GM19351 (cell line): ENCODE data around the gene TRPM1.

Experiments used
- ATAC-seq: cut with Tn5 transposase; IDR thresholded peaks from one replicate; pipeline ENCODE4 v1.9.1; 2021; ENCODE audit warnings: mild to moderate bottlenecking, moderate library complexity; ENCODE audit not compliant: unreplicated experiment

TRPM1 gene

GRCh38 chr15:31085359-31085758 lies 16.2 kb downstream of the TRPM1 start:
- ATAC-seq, result no peak

DNA sequence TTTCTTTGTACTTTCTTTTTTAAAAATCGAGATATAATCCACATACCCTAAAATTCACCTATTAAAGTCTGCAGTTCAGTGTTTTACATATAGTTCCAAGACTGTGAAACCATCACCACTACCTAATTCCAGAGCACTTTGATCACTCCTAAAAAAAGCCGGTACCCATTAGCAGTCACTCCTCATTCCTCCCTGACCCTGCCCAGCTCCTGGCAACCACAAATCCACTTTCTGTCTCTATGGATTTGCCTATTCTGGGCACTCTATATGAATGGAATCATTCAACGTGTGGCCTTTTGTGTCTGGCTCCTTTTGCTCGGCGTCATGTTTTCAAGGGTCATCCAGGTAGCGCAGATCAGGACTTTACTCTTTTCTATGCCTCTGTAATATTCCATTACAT lies 17.3 kb downstream of the TRPM1 start:
- ATAC-seq, result no peak

GRCh38 chr15:31083370-31083780 lies 18.1 kb downstream of the TRPM1 start:
- no peak for ATAC-seq

DNA sequence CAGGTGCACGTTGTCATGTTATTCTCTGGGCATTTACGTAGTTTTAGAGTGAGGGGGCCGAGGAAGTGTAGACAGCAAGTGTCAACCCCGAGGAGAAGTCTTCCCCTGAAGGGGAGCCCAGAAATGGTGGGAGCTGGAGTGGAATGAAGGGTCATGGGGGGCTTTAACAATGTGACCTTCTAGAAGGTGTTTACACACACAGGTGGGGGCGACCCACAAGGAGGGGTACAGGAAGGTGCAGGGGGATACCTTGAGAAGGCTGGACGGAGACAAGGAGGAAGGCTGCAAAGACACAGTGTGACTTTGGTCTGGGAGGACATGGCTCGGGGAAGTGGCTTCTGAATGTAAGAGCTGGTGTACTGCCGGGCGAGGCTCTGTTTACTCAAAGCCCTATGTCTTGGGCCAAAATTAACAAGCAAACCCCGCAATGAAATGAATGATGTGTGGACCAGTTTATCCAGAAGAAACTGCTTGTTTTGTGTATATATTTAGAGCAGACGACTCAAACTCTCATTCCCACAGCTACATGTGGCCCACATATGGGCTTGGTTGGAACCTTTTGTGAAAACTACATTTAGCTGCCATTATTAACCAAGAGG lies 18.7 kb downstream of the TRPM1 start:
- ATAC-seq, result no peak

- ATAC-seq, result no peak
These were observed 19.8 kb downstream of the TRPM1 start for GRCh38 chr15:31081588-31082250.

DNA sequence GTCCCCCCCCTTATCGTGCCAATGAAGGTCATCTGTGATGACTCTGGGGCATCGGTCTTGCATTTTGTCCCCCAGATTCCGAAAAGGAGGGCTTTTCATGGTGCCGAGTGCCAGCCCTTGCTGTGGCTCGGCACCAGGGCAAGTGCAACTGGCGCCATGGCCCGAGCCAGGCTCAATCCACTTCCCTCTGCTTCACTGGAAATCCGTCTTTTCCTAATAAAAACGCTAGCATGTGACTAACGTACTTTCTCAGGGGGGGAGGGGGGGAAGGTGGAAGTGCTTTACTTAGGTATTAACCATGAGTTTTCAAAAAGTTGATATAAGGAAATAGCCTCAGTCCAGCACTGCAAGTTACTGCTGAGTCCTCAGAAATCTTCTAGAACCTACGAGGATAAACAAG lies 20.5 kb downstream of the TRPM1 start:
- ATAC-seq, result no peak

DNA sequence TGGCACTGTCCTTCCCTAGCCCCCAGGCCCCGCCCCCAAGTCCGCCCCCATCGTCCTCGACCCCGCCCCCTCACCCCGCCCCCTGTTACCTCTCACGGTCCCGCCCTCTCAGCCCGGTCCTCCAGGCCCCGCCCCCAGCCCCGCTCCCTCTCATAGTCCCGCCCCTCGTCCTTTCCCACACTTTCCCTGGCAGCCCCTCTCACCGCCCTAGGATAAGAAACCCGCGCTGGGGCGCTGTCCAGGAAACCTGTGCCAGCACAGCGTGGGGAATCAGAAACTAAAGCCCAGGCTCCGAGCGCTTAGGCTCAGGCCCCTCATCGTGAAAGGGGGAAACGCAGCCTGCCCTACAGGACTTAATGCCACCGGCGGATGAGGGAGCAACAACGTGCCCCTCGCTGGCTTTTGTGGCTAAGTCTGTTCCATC lies 20.9 kb downstream of the TRPM1 start:
- ATAC-seq, result no peak

- no peak for ATAC-seq
These were observed 22.0 kb downstream of the TRPM1 start for GRCh38 chr15:31079519-31079918.

- ATAC-seq, result no peak
These were observed 23.1 kb downstream of the TRPM1 start for GRCh38 chr15:31078471-31078870.

- ATAC-seq, result no peak
These were observed 23.6 kb downstream of the TRPM1 start for GRCh38 chr15:31077941-31078340.

GRCh38 chr15:31077181-31077580 lies 24.3 kb downstream of the TRPM1 start:
- no peak for ATAC-seq

GRCh38 chr15:31074321-31074720 lies 27.2 kb downstream of the TRPM1 start:
- no peak for ATAC-seq

DNA sequence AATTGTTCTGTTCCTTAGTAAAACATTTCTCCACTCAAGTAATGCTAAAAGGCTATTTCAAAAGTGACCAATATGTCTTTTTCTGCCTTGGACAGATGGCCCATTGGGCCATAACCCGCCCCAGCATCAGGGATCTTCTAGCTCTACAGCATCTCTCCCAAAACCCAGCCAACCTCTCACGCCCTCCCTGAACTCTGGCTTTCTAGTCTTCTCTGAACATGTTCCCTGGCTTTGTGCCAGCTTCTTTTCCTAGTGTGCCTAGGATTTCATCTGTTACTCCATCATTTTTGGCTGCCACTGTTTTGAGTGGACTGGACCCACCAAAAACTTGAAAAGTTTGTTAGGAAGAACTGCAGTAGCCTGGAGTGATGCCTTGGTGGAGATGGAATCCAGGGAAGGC lies 30.7 kb downstream of the TRPM1 start:
- no peak for ATAC-seq

DNA sequence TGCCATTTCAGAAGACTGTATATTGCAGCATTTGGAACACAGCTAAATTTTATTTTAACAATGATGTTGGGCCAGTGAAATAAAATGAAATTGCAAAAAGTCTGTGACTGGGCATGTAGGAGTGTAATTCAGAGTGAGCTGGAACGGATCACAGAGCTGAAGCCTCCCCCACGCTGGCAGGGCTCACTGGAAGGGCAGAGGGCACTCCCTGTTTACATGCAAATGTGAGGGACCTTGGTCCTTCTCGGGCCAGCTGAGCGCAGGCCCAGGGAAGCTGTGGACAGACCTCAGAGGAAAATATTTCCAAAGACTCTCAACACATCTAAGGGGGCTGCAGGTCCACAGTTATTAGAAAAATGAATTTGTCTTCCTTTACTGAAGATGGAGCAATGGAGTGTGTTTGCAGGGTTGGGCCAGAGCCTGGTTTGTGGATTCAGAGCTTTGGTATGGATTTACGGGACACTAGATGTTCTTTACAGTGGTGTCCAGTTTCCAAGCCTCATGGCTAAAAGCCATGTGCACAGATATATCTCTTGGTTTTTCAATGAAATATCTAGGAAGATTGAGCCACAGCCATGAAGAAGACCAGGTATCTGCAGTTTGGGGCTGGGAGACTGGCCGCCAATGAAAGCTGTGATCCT lies 32.0 kb downstream of the TRPM1 start:
- no peak for ATAC-seq

- ATAC-seq, result no peak
These were observed 33.5 kb downstream of the TRPM1 start for GRCh38 chr15:31067890-31068603.

- no peak for ATAC-seq
These were observed 35.7 kb downstream of the TRPM1 start for GRCh38 chr15:31065824-31066223.

- ATAC-seq, result no peak
These were observed 38.6 kb downstream of the TRPM1 start for GRCh38 chr15:31062911-31063310.

GRCh38 chr15:31062310-31062847 lies 39.1 kb downstream of the TRPM1 start:
- no peak for ATAC-seq

DNA sequence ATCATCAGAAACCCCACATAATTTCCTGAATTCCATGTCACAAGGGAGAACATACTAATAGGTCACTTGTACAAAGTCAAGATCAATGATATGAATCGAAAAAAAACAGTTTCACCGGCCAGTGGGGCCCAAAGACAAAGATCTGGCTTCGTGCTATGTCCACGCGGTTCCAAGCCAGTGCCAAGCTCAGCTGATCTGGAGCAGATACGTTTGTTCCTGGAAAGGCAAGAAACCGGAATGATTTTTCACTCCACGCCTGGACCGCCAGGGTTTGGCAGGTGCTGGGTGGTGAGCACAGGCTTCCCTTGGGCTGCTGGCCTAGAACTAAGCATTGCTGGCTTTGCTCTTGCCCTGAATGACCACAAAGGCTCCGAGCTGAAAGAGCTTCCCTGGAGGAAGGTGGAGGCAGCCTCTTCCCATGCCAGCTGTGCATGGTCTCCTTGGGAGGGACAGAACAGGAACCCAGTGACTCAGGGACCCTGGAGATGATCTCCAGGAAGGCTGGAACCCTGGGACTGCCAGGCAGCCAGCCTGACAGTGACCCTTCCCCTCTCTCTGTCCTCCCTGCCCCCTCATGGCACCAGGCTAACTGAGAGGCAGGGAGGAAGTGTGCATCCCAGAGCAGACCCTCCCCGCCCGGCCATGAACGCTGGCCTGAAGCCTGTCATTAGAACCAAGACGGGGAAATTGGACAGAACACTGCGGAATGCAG lies 40.9 kb downstream of the TRPM1 start:
- ATAC-seq, result no peak

DNA sequence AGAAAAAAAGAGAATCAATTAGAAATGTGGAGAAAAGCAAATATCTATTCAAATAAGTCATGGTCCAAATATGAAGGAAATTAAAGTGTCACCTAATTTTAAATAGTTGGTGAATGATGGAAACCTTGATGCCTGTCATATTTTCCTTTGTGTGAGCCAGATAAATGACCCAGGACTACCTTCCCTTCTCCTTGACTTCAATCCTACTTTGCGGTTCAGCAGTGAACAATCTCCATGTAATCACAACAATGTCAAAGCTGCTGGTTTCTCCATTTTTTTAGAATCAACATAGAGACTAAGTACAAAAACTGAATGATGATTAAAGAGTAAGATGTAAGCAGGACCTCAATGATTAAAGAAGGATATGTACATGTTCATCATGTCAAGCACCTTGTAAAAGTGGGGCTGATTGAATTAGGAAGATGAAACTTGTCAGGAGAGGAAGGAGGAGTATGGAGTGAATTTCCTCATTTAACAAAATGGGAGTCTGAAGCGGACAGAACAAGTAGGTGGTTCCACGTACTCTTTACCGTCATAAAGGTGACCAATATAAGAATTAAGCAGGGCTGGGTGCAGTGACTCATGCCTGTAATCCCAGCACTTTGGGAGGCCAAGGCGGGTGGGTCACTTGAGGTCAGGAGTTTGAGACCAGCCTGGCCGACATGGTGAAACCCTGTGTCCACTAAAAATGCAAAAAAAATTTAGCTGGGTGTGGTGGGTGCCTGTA lies 43.1 kb downstream of the TRPM1 start:
- ATAC-seq, result no peak
